Endothelial cell of umbilical vein (primary cell): ENCODE measurements around the gene C1QL2. TPM values are rescaled to one million over a fixed set of nuclear protein-coding genes. Genes with fewer than 3 reads are reported as not detected.

Experiments used
- BruUV-seq: library from RNA; stranded (reverse); fragments of 400-500 nt; replicated peaks from 2 replicates; lab custom pipeline; 2021; lab: Mats Ljungman, UMichigan
- CTCF ChIA-PET: fragments of 300-600, 350-600 bp; sonication (Branson Sonifier 250); formaldehyde crosslinking; loops from one replicate; lab custom pipeline; 2021; ENCODE audit warnings: antibody characterized with exemption, inconsistent platforms; lab: Charles Lee
- POLR2A ChIA-PET: fragments of 300-600, 350-600 bp; sonication (Branson Sonifier 250); formaldehyde crosslinking; loops from one replicate; lab custom pipeline; 2021; ENCODE audit warnings: antibody characterized with exemption, inconsistent platforms; lab: Charles Lee
- DNase-seq: peaks from one replicate; pipeline ENCODE4 v3.0.0-alpha.2; 2011; ENCODE audit warnings: low read depth, low spot score
- FAIRE-seq: peaks from 2 replicates; lab custom pipeline; 2011; peaks lifted over from hg19 to GRCh38; lab: Jason Lieb, UNC
- H2AFZ ChIP-seq: 2 replicates; pipeline ENCODE4 v1.6.0; 2012; ENCODE audit warnings: low read depth, low read length, control low read depth, inconsistent platforms
- H3K27ac ChIP-seq: 2 replicates; pipeline ENCODE4 v1.5.1; 2011; ENCODE audit warnings: low read depth, mild to moderate bottlenecking, control low read depth, low read length, moderate library complexity; ENCODE audit not compliant: insufficient read depth
- H3K27me3 ChIP-seq, 2 experiments: 2 replicates each; pipeline versions ENCODE4 v1.6.0 to v1.6.1; 2011; ENCODE audit warnings: low read length in 2 of 2, mixed read lengths in 1 of 2; ENCODE audit not compliant: control insufficient read depth in 2 of 2, insufficient read depth in 2 of 2
- H3K36me3 ChIP-seq, 2 experiments: 2 replicates in 1 of 2; 3 replicates in 1 of 2; pipeline ENCODE4 v1.5.1; 2011; ENCODE audit warnings: low read length in 2 of 2, mild to moderate bottlenecking in 1 of 2, moderate library complexity in 1 of 2; ENCODE audit not compliant: control insufficient read depth in 2 of 2, insufficient read depth in 2 of 2; ENCODE audit errors: extremely low read depth in 1 of 2
- H3K4me1 ChIP-seq: 3 replicates; pipeline ENCODE4 v1.5.1; 2011; ENCODE audit warnings: mild to moderate bottlenecking, low read length; ENCODE audit not compliant: control insufficient read depth, insufficient read depth; ENCODE audit errors: extremely low read depth
- H3K4me2 ChIP-seq: 2 replicates; pipeline ENCODE4 v1.6.1; 2011; ENCODE audit warnings: low read length, control low read depth, mixed read lengths; ENCODE audit not compliant: insufficient read depth
- H3K4me3 ChIP-seq, 3 experiments: fragments of 200-600 bp in 1 of 3; sonication (generic), shearing (Covaris generic) in 1 of 3; replicated peaks in 1 of 3; 2 replicates each; pipeline ENCODE4 v1.5.1; 2011 to 2016; ENCODE audit warnings: control low read depth in 3 of 3, low read length in 3 of 3, mild to moderate bottlenecking in 2 of 3, inconsistent platforms in 1 of 3, low read depth in 1 of 3, moderate library complexity in 1 of 3; ENCODE audit not compliant: insufficient read depth in 1 of 3
- H3K79me2 ChIP-seq: 2 replicates; pipeline ENCODE4 v1.6.0; 2012; ENCODE audit warnings: low read length, inconsistent platforms; ENCODE audit not compliant: control insufficient read depth, insufficient read depth
- H3K9ac ChIP-seq: replicated peaks from 2 replicates; pipeline ENCODE3; 2011; ENCODE audit warnings: low read length, control low read depth; ENCODE audit not compliant: insufficient read depth; ENCODE audit errors: extremely low read depth
- H3K9me1 ChIP-seq: replicated peaks from 3 replicates; pipeline ENCODE4 v1.6.0; 2011; ENCODE audit warnings: mild to moderate bottlenecking, low read length; ENCODE audit not compliant: control insufficient read depth, insufficient read depth; ENCODE audit errors: extremely low read depth
- H3K9me3 ChIP-seq: replicated peaks from 2 replicates; pipeline ENCODE4 v1.5.1; 2012; ENCODE audit warnings: low read length, inconsistent platforms; ENCODE audit not compliant: control insufficient read depth, insufficient read depth
- H4K20me1 ChIP-seq: replicated peaks from 2 replicates; pipeline ENCODE3; 2011; ENCODE audit warnings: mild to moderate bottlenecking, low read length; ENCODE audit not compliant: control insufficient read depth, insufficient read depth; ENCODE audit errors: extremely low read depth
- CTCF ChIP-seq, 2 donors: IDR thresholded peaks; 1 replicate in 1 of 2; 2 replicates in 1 of 2; pipeline ENCODE4 v1.5.1; 2011; ENCODE audit warnings: low read length in 2 of 2, mild to moderate bottlenecking in 2 of 2, moderate library complexity in 2 of 2, control low read depth in 1 of 2, inconsistent platforms in 1 of 2, low read depth in 1 of 2; ENCODE audit not compliant: insufficient read depth in 1 of 2; ENCODE audit errors: extremely low read depth in 1 of 2
- EZH2 ChIP-seq: IDR thresholded peaks from 2 replicates; pipeline ENCODE4 v1.6.1; 2012; ENCODE audit warnings: borderline replicate concordance, low read depth, mild to moderate bottlenecking, moderate library complexity, low read length, inconsistent platforms; ENCODE audit not compliant: severe bottlenecking
- FOS ChIP-seq: IDR thresholded peaks from 2 replicates; pipeline ENCODE4 v1.6.1; 2011; ENCODE audit warnings: mild to moderate bottlenecking, low read length, moderate library complexity, borderline replicate concordance; ENCODE audit not compliant: insufficient read depth
- GATA2 ChIP-seq: IDR thresholded peaks from 2 replicates; pipeline ENCODE4 v1.7.0; 2011; ENCODE audit warnings: low read depth, mild to moderate bottlenecking, moderate library complexity, mixed read lengths, low read length; ENCODE audit not compliant: insufficient read length, insufficient read depth
- JUN ChIP-seq: IDR thresholded peaks from 2 replicates; pipeline ENCODE4 v1.6.1; 2011; ENCODE audit warnings: borderline replicate concordance, low read depth; ENCODE audit not compliant: insufficient read length, insufficient read depth
- MAX ChIP-seq: IDR thresholded peaks from 2 replicates; pipeline ENCODE4 v1.6.1; 2011; ENCODE audit not compliant: insufficient read depth, insufficient read length
- MYC ChIP-seq: IDR thresholded peaks from one replicate; pipeline ENCODE4 v1.6.1; 2011; ENCODE audit warnings: mild to moderate bottlenecking, low read depth, low read length
- POLR2AphosphoS5 ChIP-seq: IDR thresholded peaks from 2 replicates; pipeline ENCODE4 v1.6.1; 2012; ENCODE audit warnings: low read depth, mild to moderate bottlenecking, control low read depth, low read length, moderate library complexity; ENCODE audit not compliant: insufficient read depth
- dilution Hi-C: fragments of 300-500 bp; cut with MboI; formaldehyde crosslinking; loops from one replicate; pipeline ENCODE4 v1.15.0; 2019; ENCODE audit warnings: low sequenced_read_pairs; ENCODE audit not compliant: extremely low pct_ligation_motif_present
- intact Hi-C: fragments of 100-400 bp; cut with micrococcal nuclease; formaldehyde crosslinking; loops from one replicate; pipeline ENCODE4 v1.10.0; 2022
- polyA plus RNA-seq, 4 experiments: library from polyadenylated mRNA; depleted of rRNA in 3 of 4; stranded (reverse) in 3 of 4; unstranded in 1 of 4; fragments of >200 nt; gene quantifications; 2 replicates each; pipeline versions ENCODE4 v1.2.1 to v1.2.3, GENCODE V29; 2011 to 2012; ENCODE audit warnings: missing spikeins in 1 of 4
- total RNA-seq: library from RNA; stranded (reverse); gene quantifications from 2 replicates; pipeline ENCODE4 v1.2.3, GENCODE V29; 2021

Gene C1QL2
- total and polyA plus RNA-seq, 2 donors (not counting 3 experiments of a cell fraction or from before 2014, with no cell fraction given), result not detected

GRCh38 chr2:119179991-119180390 is 21.4 kb upstream of the C1QL2 start:
- FAIRE-seq, result no peak
- Histone ChIP-seq H3K9ac (no peak overlapping the region), H3K27ac (no peak overlapping the region), H3K9me1 (no peaks in the 10 kb centered on the region), H3K4me3 (no peak overlapping the region), H4K20me1 (no peaks in the 10 kb centered on the region), H2AFZ (no peak overlapping the region), H3K36me3 (no peaks in the 10 kb centered on the region), H3K4me2 (no peak overlapping the region), H3K9me3 (no peaks in the 10 kb centered on the region), H3K4me1 (no peaks in the 10 kb centered on the region), H3K79me2 (no peaks in the 10 kb centered on the region), H3K27me3 (no peaks in the 10 kb centered on the region)
- DNase-seq, result no peak
- POLR2A ChIA-PET, result interaction anchor here (0.7 kb wide), 1 partner anchor 61 kb away, joined by 6 read pairs; no protein-coding TSS in a partner anchor
- TF ChIP-seq EZH2 (no peak), MYC (no peak), CTCF (IDR thresholded peaks at IDR 0.05; ENCODE audit: extremely low read depth in 1 of 2, insufficient read depth in 1 of 2, low read depth in 1 of 2, low read length in 2 of 2) (no peak), POLR2AphosphoS5 (no peak), MAX (no peak), GATA2 (no peak), FOS (no peak), JUN (no peak)
- dilution Hi-C loops, result no loop called here
- intact Hi-C loops, result no loop called here
- no TSS peak for BruUV-seq
- CTCF ChIA-PET, result no interaction called here
